Panc1 (cell line): Measurements from ENCODE around the gene DAB1. TPM values are rescaled to one million over a fixed set of nuclear protein-coding genes. Genes with fewer than 3 reads are reported as not detected.

Source experiments
- ATAC-seq: fragments of 200-7000 bp; cut with Tn5 transposase; 2 replicates; pipeline ENCODE4 v1.9.1; 2020; ENCODE audit warnings: mild to moderate bottlenecking, moderate library complexity
- BruUV-seq: library from RNA; stranded (reverse); fragments of 400-500 nt; replicated peaks from 2 replicates; lab custom pipeline; 2021; lab: Mats Ljungman, UMichigan
- CTCF ChIA-PET: fragments of 300-600 bp; sonication (Branson Sonifier 250); formaldehyde crosslinking; loops from one replicate; lab custom pipeline; 2022; ENCODE audit warnings: antibody characterized with exemption; lab: Charles Lee
- POLR2A ChIA-PET: fragments of 300-600 bp; sonication (Branson Sonifier 250); formaldehyde crosslinking; loops from one replicate; lab custom pipeline; 2022; ENCODE audit warnings: antibody characterized with exemption; lab: Charles Lee
- DNase-seq: peaks from one replicate; pipeline ENCODE4 v3.0.0-alpha.2; 2010; ENCODE audit warnings: low read depth, low spot score
- H3K27ac ChIP-seq: 2 replicates; pipeline ENCODE4 v1.5.1; 2011; ENCODE audit warnings: mild to moderate bottlenecking, low read length, inconsistent platforms
- H3K27me3 ChIP-seq: fragments of 200-500 bp; sonication (Bioruptor generic); 2 replicates; pipeline ENCODE4 v1.6.0; 2014; ENCODE audit warnings: low read length, inconsistent platforms; ENCODE audit not compliant: control insufficient read depth, insufficient read depth
- H3K36me3 ChIP-seq: fragments of 200-500 bp; sonication (Bioruptor generic); 2 replicates; pipeline ENCODE4 v1.5.1; 2014; ENCODE audit warnings: inconsistent platforms, mild to moderate bottlenecking, low read length, moderate library complexity; ENCODE audit not compliant: control insufficient read depth, insufficient read depth
- H3K4me1 ChIP-seq: 2 replicates; pipeline ENCODE4 v1.5.1; 2011; ENCODE audit warnings: inconsistent platforms, mild to moderate bottlenecking, low read length, moderate library complexity; ENCODE audit not compliant: control insufficient read depth, insufficient read depth
- H3K4me3 ChIP-seq, 2 experiments: 2 replicates each; pipeline ENCODE4 v1.5.1; 2011 to 2012; ENCODE audit warnings: low read depth in 2 of 2, low read length in 2 of 2, mild to moderate bottlenecking in 2 of 2, inconsistent platforms in 1 of 2, moderate library complexity in 1 of 2
- H3K9me3 ChIP-seq: fragments of 200-500 bp; sonication (Bioruptor generic); 2 replicates; pipeline ENCODE4 v1.5.1; 2014; ENCODE audit warnings: low read depth, mild to moderate bottlenecking, inconsistent platforms, low read length, moderate library complexity; ENCODE audit not compliant: control insufficient read depth, insufficient read depth
- POLR2AphosphoS5 ChIP-seq: IDR thresholded peaks from 2 replicates; pipeline ENCODE4 v1.6.1; 2012; ENCODE audit warnings: mild to moderate bottlenecking, low read depth, low read length, moderate library complexity
- SIN3A ChIP-seq: IDR thresholded peaks from 2 replicates; pipeline ENCODE4 v1.6.1; 2012; ENCODE audit warnings: low read depth, mild to moderate bottlenecking, low read length, moderate library complexity, borderline replicate concordance; ENCODE audit not compliant: insufficient read depth
- TCF7L2 ChIP-seq: IDR thresholded peaks from 2 replicates; pipeline ENCODE4 v1.6.1; 2011; ENCODE audit warnings: mild to moderate bottlenecking, low read depth, low read length, inconsistent platforms
- in situ Hi-C: cut with HindIII; loops from 2 replicates; pipeline ENCODE4 v1.10.0; 2016; ENCODE audit warnings: low sequenced_read_pairs, low pct_unique_long_range_greater_than_20kb
- intact Hi-C: fragments of 100-400 bp; cut with micrococcal nuclease; formaldehyde crosslinking; loops from one replicate; pipeline ENCODE4 v1.10.0; 2022; ENCODE audit not compliant: unreplicated experiment
- total RNA-seq: library from RNA; stranded (reverse); gene quantifications from one replicate; pipeline ENCODE4 v1.2.1, GENCODE V29; 2021; ENCODE audit not compliant: unreplicated experiment
- TF ChIP-seq, protein P1 (sequence below), 2 experiments: IDR thresholded peaks; 2 replicates each; pipeline ENCODE4 v1.6.1; 2011 to 2012; ENCODE audit warnings: low read depth in 2 of 2, control low read depth in 1 of 2, low read length in 1 of 2, mild to moderate bottlenecking in 1 of 2, moderate library complexity in 1 of 2; ENCODE audit not compliant: insufficient read depth in 1 of 2
- TF ChIP-seq, protein P2 (sequence below): fragments of 450-650 bp; IDR thresholded peaks from 2 replicates; pipeline ENCODE4 v1.5.1; 2017; ENCODE audit warnings: mild to moderate bottlenecking

Gene DAB1
- total RNA-seq, 1 experiment from 2014 or later: 0.05 TPM

DNA sequence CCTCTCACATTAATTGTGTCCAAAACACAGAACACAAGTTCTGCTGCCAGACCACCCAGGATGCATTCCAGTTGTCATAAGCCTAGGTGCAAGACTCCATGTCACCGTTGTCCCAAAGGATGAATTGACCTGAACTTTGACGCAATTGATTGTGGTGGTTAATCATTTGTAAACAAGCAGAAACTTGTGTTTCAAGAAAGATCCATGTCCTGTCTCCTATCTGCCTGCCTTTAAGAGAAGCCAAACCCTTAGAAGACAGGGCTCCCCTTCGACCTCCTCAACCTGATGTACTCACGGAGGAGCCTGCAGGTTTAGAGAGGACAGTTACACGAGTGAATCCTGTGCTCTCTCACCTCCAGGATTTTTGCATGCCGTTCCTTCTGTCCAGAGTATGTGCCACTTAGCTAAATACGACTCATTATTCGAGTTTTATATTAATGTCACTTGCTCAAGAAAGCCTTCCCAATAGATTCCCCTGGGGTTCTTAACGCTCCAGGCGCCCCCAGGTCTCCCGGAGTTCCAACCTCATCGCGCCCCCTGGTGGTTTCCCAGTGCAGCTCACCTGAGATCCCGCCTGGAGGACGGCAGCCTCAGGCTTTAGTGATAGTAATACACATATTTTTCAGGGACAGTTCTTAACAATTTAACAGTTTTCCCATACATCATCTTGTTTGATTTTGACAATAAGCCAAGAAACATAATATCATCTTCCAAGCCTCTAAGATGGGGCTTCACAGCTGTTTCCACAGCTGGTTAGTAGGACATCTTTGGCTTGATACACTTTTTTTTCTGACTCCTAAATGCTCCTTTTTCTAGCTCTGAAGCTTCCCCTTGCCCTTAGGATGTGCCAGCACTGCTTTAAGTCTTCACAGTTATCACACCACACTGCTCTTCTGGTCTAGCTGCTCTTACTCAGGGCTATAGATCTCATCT, 455.7 kb downstream of the DAB1 start:
- intact Hi-C loops: loop anchor here (10.0 kb wide), 1 partner anchor 133 kb away; no protein-coding TSS in a partner anchor
- ATAC-seq: no peak

DNA sequence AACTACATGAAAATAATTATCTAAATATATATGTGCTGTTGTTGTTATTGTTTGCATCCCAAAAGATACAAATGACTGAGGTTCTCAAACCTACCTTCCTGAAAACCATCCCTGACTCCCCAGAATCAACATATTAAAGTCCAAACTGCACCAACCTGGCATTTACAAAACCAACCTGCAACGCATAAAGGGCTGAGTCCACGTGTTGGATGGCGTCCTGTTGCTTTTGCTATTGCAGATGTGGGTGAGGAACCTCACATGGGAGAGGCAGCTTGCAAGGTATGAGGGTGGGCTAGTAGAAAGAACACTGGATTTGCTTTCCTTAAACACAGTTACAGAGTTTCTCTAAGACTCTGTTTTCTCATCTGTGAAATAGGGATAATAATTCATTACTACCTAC, 456.5 kb downstream of the DAB1 start:
- peaks cover 2% of the 10 kb centered on the region; the same call in 1 of the 2 replicates for H3K27me3 ChIP-seq
- DNase-seq: no peak
- H3K36me3 ChIP-seq: no peaks in the 10 kb centered on the region
- CTCF ChIA-PET: no interaction called here
- ATAC-seq: no peak
- H3K4me3 ChIP-seq: no peak overlapping the region
- no peak overlapping the region for H3K27ac ChIP-seq
- no peaks in the 10 kb centered on the region for H3K9me3 ChIP-seq
- BruUV-seq: no TSS peak
- H3K4me1 ChIP-seq: no peaks in the 10 kb centered on the region
- intact Hi-C loops (loop anchor here (10.0 kb wide), 1 partner anchor 133 kb away; no protein-coding TSS in a partner anchor), in situ Hi-C loops (no loop called here)
- POLR2A ChIA-PET: no interaction called here
- TF ChIP-seq TCF7L2 (no peak), POLR2AphosphoS5 (no peak), SIN3A (no peak)
- TF ChIP-seq, protein P1, sequence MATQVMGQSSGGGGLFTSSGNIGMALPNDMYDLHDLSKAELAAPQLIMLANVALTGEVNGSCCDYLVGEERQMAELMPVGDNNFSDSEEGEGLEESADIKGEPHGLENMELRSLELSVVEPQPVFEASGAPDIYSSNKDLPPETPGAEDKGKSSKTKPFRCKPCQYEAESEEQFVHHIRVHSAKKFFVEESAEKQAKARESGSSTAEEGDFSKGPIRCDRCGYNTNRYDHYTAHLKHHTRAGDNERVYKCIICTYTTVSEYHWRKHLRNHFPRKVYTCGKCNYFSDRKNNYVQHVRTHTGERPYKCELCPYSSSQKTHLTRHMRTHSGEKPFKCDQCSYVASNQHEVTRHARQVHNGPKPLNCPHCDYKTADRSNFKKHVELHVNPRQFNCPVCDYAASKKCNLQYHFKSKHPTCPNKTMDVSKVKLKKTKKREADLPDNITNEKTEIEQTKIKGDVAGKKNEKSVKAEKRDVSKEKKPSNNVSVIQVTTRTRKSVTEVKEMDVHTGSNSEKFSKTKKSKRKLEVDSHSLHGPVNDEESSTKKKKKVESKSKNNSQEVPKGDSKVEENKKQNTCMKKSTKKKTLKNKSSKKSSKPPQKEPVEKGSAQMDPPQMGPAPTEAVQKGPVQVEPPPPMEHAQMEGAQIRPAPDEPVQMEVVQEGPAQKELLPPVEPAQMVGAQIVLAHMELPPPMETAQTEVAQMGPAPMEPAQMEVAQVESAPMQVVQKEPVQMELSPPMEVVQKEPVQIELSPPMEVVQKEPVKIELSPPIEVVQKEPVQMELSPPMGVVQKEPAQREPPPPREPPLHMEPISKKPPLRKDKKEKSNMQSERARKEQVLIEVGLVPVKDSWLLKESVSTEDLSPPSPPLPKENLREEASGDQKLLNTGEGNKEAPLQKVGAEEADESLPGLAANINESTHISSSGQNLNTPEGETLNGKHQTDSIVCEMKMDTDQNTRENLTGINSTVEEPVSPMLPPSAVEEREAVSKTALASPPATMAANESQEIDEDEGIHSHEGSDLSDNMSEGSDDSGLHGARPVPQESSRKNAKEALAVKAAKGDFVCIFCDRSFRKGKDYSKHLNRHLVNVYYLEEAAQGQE (IDR thresholded peaks at IDR 0.05; ENCODE audit: insufficient read depth in 1 of 2, low read depth in 2 of 2, low read length in 1 of 2): no peak

More for the DNA sequence above, 455.7 kb downstream of the DAB1 start:
- TF ChIP-seq, protein P2, sequence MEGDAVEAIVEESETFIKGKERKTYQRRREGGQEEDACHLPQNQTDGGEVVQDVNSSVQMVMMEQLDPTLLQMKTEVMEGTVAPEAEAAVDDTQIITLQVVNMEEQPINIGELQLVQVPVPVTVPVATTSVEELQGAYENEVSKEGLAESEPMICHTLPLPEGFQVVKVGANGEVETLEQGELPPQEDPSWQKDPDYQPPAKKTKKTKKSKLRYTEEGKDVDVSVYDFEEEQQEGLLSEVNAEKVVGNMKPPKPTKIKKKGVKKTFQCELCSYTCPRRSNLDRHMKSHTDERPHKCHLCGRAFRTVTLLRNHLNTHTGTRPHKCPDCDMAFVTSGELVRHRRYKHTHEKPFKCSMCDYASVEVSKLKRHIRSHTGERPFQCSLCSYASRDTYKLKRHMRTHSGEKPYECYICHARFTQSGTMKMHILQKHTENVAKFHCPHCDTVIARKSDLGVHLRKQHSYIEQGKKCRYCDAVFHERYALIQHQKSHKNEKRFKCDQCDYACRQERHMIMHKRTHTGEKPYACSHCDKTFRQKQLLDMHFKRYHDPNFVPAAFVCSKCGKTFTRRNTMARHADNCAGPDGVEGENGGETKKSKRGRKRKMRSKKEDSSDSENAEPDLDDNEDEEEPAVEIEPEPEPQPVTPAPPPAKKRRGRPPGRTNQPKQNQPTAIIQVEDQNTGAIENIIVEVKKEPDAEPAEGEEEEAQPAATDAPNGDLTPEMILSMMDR: peak; percentile 70
- TF ChIP-seq POLR2AphosphoS5: no peak
- Histone ChIP-seq H3K27ac (no peak overlapping the region), H3K4me1 (no peaks in the 10 kb centered on the region), H3K36me3 (no peaks in the 10 kb centered on the region), H3K4me3 (no peak overlapping the region), H3K27me3 (peaks cover 2% of the 10 kb centered on the region; the same call in 1 of the 2 replicates), H3K9me3 (no peaks in the 10 kb centered on the region)
- ChIA-PET CTCF (no interaction called here), POLR2A (no interaction called here)
- BruUV-seq: no TSS peak
- in situ Hi-C loops: no loop called here
- no peak for DNase-seq

DNA sequence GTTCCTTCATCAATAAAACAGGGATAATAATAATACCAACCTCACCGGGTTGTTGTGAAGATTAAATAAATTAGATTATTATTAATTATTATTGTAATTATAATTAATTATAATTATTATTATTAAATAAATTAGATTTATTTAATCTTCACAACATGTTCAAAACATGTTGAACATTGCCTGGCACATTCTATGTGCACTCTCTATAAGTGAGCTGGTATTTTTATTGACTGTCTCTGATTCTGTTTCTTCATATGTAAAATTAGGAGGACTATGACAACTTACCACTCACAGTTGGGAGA, 457.2 kb downstream of the DAB1 start:
- ChIA-PET POLR2A (no interaction called here), CTCF (no interaction called here)
- Histone ChIP-seq H3K27ac (no peak overlapping the region), H3K4me3 (no peak overlapping the region), H3K9me3 (no peaks in the 10 kb centered on the region), H3K4me1 (no peaks in the 10 kb centered on the region), H3K27me3 (peaks cover 2% of the 10 kb centered on the region; the same call in 1 of the 2 replicates), H3K36me3 (no peaks in the 10 kb centered on the region)
- TF ChIP-seq TCF7L2: no peak
- TF ChIP-seq POLR2AphosphoS5: no peak
- no peak for TF ChIP-seq SIN3A
- TF ChIP-seq, protein P2: no peak
- TF ChIP-seq, protein P1 (IDR thresholded peaks at IDR 0.05; ENCODE audit: insufficient read depth in 1 of 2, low read depth in 2 of 2, low read length in 1 of 2): no peak
- DNase-seq: no peak
- no peak for ATAC-seq
- BruUV-seq: no TSS peak
- in situ Hi-C loops (no loop called here), intact Hi-C loops (loop anchor here (10.0 kb wide), 1 partner anchor 132 kb away; no protein-coding TSS in a partner anchor)
